ENCODE measurements around the gene MAP7D1.
A peak's percentile ranks its signal among the peaks of the same experiment; 100 is the strongest.

Gene MAP7D1

DNA sequence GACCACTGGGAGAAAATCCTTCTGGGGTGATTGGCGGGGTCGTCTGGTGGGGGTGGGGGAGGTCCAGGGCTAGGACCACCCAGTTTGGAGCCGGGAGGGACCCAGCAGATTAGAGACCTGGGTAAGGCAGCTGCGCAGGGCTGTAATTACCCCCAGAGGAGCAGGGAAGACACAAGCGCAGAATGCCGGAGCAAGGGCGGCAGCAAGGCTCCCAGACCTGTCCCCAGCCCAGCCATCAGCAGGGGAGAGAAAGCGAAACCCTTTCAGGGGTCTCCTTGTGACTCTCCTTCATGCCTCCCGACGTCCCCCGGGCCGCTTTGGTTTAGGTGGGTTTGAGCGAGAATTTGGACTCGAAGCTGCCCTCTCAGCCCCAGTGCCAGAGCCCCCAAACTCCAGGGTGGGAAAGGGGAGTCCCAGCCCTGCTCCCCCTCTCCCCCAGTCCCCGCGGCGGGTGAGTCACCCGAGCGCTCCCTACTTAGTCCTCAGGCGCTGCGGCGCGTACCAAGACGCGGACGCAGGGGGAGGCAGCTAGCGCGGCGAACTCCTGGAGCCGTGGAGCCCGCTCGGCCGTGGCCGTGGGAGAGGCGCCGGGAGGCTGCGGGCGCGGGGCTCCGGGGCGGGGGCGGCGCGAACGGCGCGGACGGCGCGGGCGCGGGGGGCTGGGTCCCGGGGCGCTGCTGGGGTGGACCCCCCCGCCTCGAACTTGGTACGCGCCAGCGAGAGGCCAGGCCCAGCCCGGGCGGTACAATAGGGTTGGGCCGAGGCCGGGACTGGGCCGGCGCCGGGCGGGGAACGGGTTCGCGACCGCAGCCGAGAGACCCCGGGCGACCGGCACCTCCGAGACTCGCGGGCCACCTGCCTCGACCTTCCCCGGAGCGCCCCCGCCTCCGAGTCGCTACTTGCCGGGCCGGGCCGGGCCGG is at the start of gene MAP7D1:
Gene MAP7D1 (plus strand): TSS at position 753 of the 921 bp plus-strand sequence. CDS start 258 bp downstream, outside the sequence.
- H3K36me3 ChIP-seq (ENCODE audit: control insufficient read depth, insufficient read depth, low read length): no peaks in the 10 kb centered on the region; the same call in none of the 2 replicates
- peak; percentile 87 for DNase-seq (ENCODE audit: extremely low read depth, insufficient read length)
- TF ChIP-seq, protein P1, sequence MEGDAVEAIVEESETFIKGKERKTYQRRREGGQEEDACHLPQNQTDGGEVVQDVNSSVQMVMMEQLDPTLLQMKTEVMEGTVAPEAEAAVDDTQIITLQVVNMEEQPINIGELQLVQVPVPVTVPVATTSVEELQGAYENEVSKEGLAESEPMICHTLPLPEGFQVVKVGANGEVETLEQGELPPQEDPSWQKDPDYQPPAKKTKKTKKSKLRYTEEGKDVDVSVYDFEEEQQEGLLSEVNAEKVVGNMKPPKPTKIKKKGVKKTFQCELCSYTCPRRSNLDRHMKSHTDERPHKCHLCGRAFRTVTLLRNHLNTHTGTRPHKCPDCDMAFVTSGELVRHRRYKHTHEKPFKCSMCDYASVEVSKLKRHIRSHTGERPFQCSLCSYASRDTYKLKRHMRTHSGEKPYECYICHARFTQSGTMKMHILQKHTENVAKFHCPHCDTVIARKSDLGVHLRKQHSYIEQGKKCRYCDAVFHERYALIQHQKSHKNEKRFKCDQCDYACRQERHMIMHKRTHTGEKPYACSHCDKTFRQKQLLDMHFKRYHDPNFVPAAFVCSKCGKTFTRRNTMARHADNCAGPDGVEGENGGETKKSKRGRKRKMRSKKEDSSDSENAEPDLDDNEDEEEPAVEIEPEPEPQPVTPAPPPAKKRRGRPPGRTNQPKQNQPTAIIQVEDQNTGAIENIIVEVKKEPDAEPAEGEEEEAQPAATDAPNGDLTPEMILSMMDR (IDR thresholded peaks at IDR 0.05; ENCODE audit: insufficient read depth, low read length, poor library complexity, severe bottlenecking): no peak
- peak within 1 kb of the TSS; percentile 95 for H3K4me3 ChIP-seq (replicated peaks; ENCODE audit: low read depth, low read length)
- no peaks in the 10 kb centered on the region for H3K27me3 ChIP-seq (replicated peaks; ENCODE audit: control insufficient read depth, insufficient read depth, low read length)

DNA sequence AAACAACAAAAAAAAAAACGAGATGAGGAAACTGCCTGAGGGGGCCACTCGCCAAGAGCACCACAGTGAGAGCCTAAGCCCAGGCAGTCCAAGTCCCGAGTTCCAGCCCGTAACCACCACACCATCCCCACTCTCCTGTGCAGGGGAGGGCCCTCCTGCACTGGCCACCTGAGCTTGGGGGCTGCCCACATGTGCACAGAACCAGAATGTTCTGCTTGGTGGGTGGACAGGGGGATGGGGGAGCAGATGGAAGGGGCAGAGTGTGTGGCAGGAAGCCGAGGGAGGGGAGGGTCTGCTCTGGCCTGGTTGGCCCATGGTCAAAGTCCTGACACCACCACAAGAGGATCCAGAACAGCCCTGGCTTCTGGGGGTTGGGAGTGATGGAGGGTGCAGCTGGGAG is 49.7 kb upstream of the MAP7D1 start:
- no peaks in the 10 kb centered on the region for H3K27me3 ChIP-seq (replicated peaks; ENCODE audit: control insufficient read depth, insufficient read depth, low read length)
- TF ChIP-seq, protein P1 (IDR thresholded peaks at IDR 0.05; ENCODE audit: insufficient read depth, low read length, poor library complexity, severe bottlenecking): no peak
- H3K36me3 ChIP-seq (ENCODE audit: control insufficient read depth, insufficient read depth, low read length): no peaks in the 10 kb centered on the region
- no peak overlapping the region for H3K4me3 ChIP-seq (replicated peaks; ENCODE audit: low read depth, low read length)
- DNase-seq (ENCODE audit: extremely low read depth, insufficient read length): no peak

DNA sequence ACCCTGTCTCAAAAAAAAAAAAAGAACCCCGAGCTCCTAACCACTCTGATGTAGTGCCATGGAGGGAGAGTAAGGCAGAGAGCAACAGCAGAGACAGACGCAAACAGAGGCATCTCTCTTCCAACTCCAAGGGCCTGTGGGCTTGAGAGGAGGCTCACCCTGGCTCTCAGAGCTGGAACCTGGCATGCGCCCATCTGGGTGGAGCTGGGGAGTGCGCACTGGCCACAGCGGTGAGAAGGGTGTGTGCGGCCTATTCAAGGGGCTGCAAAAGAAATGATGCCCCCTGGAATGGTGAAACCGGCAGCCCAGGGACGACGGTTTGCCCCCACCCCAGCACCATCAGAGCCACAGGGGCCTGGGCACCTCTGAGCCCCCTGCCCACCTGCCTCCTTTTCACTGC is 48.6 kb upstream of the MAP7D1 start:
- H3K36me3 ChIP-seq (ENCODE audit: control insufficient read depth, insufficient read depth, low read length): no peaks in the 10 kb centered on the region
- H3K4me3 ChIP-seq (replicated peaks; ENCODE audit: low read depth, low read length): no peak overlapping the region
- no peaks in the 10 kb centered on the region for H3K27me3 ChIP-seq (replicated peaks; ENCODE audit: control insufficient read depth, insufficient read depth, low read length)
- TF ChIP-seq, protein P1 (IDR thresholded peaks at IDR 0.05; ENCODE audit: insufficient read depth, low read length, poor library complexity, severe bottlenecking): no peak
- DNase-seq (ENCODE audit: extremely low read depth, insufficient read length): no peak

DNA sequence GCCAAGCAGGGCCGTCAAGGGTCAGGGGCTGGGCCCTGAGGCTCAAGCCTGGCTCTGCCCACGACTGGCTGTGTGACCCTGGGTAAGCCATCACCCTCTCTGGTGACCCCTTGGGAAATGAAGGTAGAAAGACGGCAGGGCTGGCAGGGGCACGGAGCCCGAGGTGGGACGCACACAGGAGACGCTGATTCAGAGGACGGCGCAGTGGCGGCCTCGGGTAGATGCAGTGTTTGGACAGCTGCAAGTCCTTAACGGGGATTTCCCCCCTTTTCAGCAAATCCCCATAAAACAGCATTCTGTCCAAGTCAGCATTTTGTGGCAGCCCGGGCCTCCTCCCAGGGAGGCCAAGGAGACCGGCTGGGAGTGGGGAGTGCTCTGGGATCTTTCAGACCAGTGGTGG is 47.6 kb upstream of the MAP7D1 start:
- DNase-seq (ENCODE audit: extremely low read depth, insufficient read length): no peak
- Histone ChIP-seq H3K27me3 (replicated peaks; ENCODE audit: control insufficient read depth, insufficient read depth, low read length) (no peaks in the 10 kb centered on the region; the same call in 1 of the 2 replicates), H3K36me3 (ENCODE audit: control insufficient read depth, insufficient read depth, low read length) (no peaks in the 10 kb centered on the region), H3K4me3 (replicated peaks; ENCODE audit: low read depth, low read length) (no peak overlapping the region)
- TF ChIP-seq, protein P1 (IDR thresholded peaks at IDR 0.05; ENCODE audit: insufficient read depth, low read length, poor library complexity, severe bottlenecking): no peak

DNA sequence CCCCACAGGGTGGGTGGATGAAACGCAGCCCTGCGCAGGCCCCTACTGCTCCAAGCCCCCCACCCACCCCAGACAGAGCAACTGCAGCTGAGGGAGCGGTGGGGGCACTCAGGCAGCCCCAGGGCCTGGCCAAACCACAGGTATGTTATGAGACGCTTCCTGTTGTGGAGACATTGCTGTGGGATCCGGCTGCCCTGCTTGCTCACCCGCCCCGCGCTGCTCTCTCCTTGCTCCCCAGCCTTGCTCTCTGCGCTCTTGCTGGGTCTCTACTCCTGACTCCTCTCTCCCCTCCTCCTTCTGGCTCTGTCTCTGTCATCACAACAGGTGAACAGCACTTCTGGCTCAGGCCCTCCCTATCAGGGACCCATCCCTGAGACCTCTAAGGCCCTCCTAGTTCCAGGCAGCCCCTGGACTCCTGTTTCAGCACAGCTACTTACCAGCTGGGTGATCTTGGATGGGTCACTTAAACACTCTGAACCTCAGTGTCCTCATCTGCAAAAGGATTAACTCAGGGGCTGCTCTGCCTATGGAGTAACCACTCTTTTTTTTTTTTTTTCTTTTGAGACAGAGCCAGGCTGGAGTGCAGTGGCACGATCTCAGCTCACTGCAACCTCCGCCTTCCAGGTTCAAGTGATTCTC is 46.8 kb upstream of the MAP7D1 start:
- DNase-seq (ENCODE audit: extremely low read depth, insufficient read length): no peak
- TF ChIP-seq, protein P1 (IDR thresholded peaks at IDR 0.05; ENCODE audit: insufficient read depth, low read length, poor library complexity, severe bottlenecking): no peak
- H3K4me3 ChIP-seq (replicated peaks; ENCODE audit: low read depth, low read length): no peak overlapping the region
- H3K36me3 ChIP-seq (ENCODE audit: control insufficient read depth, insufficient read depth, low read length): no peaks in the 10 kb centered on the region
- H3K27me3 ChIP-seq (replicated peaks; ENCODE audit: control insufficient read depth, insufficient read depth, low read length): no peaks in the 10 kb centered on the region; the same call in 1 of the 2 replicates

All from GM06990 (cell line).